H1 (cell line): ENCODE results near the gene DGKZ. TPM values are rescaled to one million over a fixed set of nuclear protein-coding genes. Genes with fewer than 3 reads are reported as not detected.

Experiments
- CTCF ChIA-PET: fragments of 300-600 bp; sonication (Branson Sonifier 250); formaldehyde crosslinking; loops from one replicate; lab custom pipeline; 2021; ENCODE audit not compliant: partially characterized antibody; lab: Charles Lee
- POLR2A ChIA-PET: fragments of 300-600 bp; sonication (Branson Sonifier 250); formaldehyde crosslinking; loops from one replicate; lab custom pipeline; 2021; ENCODE audit warnings: inconsistent platforms; ENCODE audit not compliant: partially characterized antibody; lab: Charles Lee
- DNase-seq, 2 experiments: peaks; one replicate each; pipeline versions ENCODE4 v3.0.0 to v3.0.0-alpha.2; 2010 to 2022; ENCODE audit warnings: low spot score in 2 of 2, low read depth in 1 of 2, mixed read lengths in 1 of 2
- FAIRE-seq: peaks from 2 replicates; lab custom pipeline; 2011; peaks lifted over from hg19 to GRCh38; lab: Jason Lieb, UNC
- H2AFZ ChIP-seq: 2 replicates; pipeline ENCODE4 v1.8.1; 2012; ENCODE audit warnings: low read length, inconsistent platforms
- H2AK5ac ChIP-seq: 2 replicates; pipeline ENCODE4 v1.6.1; 2013; ENCODE audit warnings: low read depth, low read length
- H2BK120ac ChIP-seq: replicated peaks from 2 replicates; pipeline ENCODE3; 2013; ENCODE audit warnings: low read depth, low read length, inconsistent platforms
- H2BK12ac ChIP-seq: 2 replicates; pipeline ENCODE4 v1.6.1; 2013; ENCODE audit warnings: low read depth, low read length
- H2BK15ac ChIP-seq: 2 replicates; pipeline ENCODE4 v1.6.1; 2013; ENCODE audit warnings: low read length
- H2BK20ac ChIP-seq: 2 replicates; pipeline ENCODE4 v1.6.1; 2013; ENCODE audit warnings: low read length
- H2BK5ac ChIP-seq: 2 replicates; pipeline ENCODE4 v1.6.1; 2013; ENCODE audit warnings: low read depth, low read length
- H3K14ac ChIP-seq: 2 replicates; pipeline ENCODE4 v1.6.1; 2013; ENCODE audit warnings: inconsistent platforms; ENCODE audit not compliant: insufficient read length
- H3K18ac ChIP-seq: 2 replicates; pipeline ENCODE4 v1.6.1; 2013; ENCODE audit warnings: low read length; ENCODE audit errors: extremely low read depth
- H3K23ac ChIP-seq: 2 replicates; pipeline ENCODE4 v1.6.1; 2013; ENCODE audit warnings: inconsistent platforms; ENCODE audit not compliant: insufficient read length
- H3K23me2 ChIP-seq: 2 replicates; pipeline ENCODE4 v1.6.1; 2013; ENCODE audit warnings: low read depth, low read length
- H3K27ac ChIP-seq: 2 replicates; pipeline ENCODE4 v1.6.1; 2011; ENCODE audit warnings: low read depth, low read length, inconsistent platforms
- H3K27me3 ChIP-seq, 4 experiments: replicated peaks in 1 of 4; 1 replicate in 1 of 4; 2 replicates in 3 of 4; pipeline versions ENCODE4 v1.6.1 to v1.8.1; 2011 to 2013; ENCODE audit warnings: low read length in 3 of 4, mild to moderate bottlenecking in 3 of 4, inconsistent platforms in 2 of 4, mixed read lengths in 2 of 4, moderate library complexity in 1 of 4; ENCODE audit not compliant: control insufficient read depth in 3 of 4, insufficient read depth in 3 of 4; ENCODE audit errors: extremely low read depth in 1 of 4
- H3K36me3 ChIP-seq, 4 experiments: 2 replicates each; pipeline versions ENCODE4 v1.6.1 to v1.8.1; 2011 to 2013; ENCODE audit warnings: mild to moderate bottlenecking in 4 of 4, low read length in 3 of 4, moderate library complexity in 2 of 4, control low read depth in 1 of 4, inconsistent platforms in 1 of 4; ENCODE audit not compliant: insufficient read depth in 4 of 4, control insufficient read depth in 2 of 4
- H3K4ac ChIP-seq: replicated peaks from 2 replicates; pipeline ENCODE3; 2013; ENCODE audit warnings: low read length, low read depth, mixed read lengths, inconsistent platforms; ENCODE audit not compliant: insufficient read length
- H3K4me1 ChIP-seq, 4 experiments: replicated peaks in 1 of 4; 1 replicate in 1 of 4; 2 replicates in 3 of 4; pipeline versions ENCODE4 v1.6.1 to v1.8.1; 2011 to 2013; ENCODE audit warnings: low read length in 3 of 4, inconsistent platforms in 2 of 4, mixed read lengths in 1 of 4; ENCODE audit not compliant: insufficient read depth in 4 of 4, control insufficient read depth in 3 of 4
- H3K4me2 ChIP-seq, 2 experiments: 2 replicates each; pipeline versions ENCODE4 v1.6.1 to v1.8.1; 2011 to 2013; ENCODE audit warnings: low read depth in 2 of 2, low read length in 2 of 2, control low read depth in 1 of 2, inconsistent platforms in 1 of 2, mild to moderate bottlenecking in 1 of 2; ENCODE audit not compliant: insufficient read depth in 1 of 2
- H3K4me3 ChIP-seq, 4 experiments: fragments of 200-600, 300-600 bp in 1 of 4; sonication (generic), shearing (Covaris generic), sonication (Bioruptor Twin) in 1 of 4; 2 replicates each; pipeline versions ENCODE4 v1.5.1 to v1.8.1; 2011 to 2016; ENCODE audit warnings: low read length in 4 of 4, low read depth in 3 of 4, control low read depth in 2 of 4, inconsistent platforms in 2 of 4, mild to moderate bottlenecking in 2 of 4, mixed read lengths in 1 of 4, moderate library complexity in 1 of 4; ENCODE audit not compliant: insufficient read depth in 2 of 4; ENCODE audit errors: extremely low read depth in 1 of 4
- H3K56ac ChIP-seq: replicated peaks from 2 replicates; pipeline ENCODE3; 2013; ENCODE audit warnings: low read depth, mild to moderate bottlenecking, mixed read lengths, low read length, inconsistent platforms; ENCODE audit not compliant: insufficient read length
- H3K79me1 ChIP-seq: 2 replicates; pipeline ENCODE4 v1.6.1; 2013; ENCODE audit warnings: low read depth, low read length, control low read depth
- H3K79me2 ChIP-seq, 2 experiments: 2 replicates each; pipeline versions ENCODE4 v1.6.1 to v1.8.1; 2012 to 2013; ENCODE audit warnings: low read length in 2 of 2, mild to moderate bottlenecking in 2 of 2, inconsistent platforms in 1 of 2; ENCODE audit not compliant: insufficient read depth in 2 of 2, control insufficient read depth in 1 of 2
- H3K9ac ChIP-seq, 4 experiments: replicated peaks in 1 of 4; 1 replicate in 1 of 4; 2 replicates in 3 of 4; pipeline versions ENCODE4 v1.6.1 to v1.8.1; 2011 to 2013; ENCODE audit warnings: low read depth in 3 of 4, low read length in 3 of 4, control low read depth in 2 of 4, mild to moderate bottlenecking in 2 of 4, moderate library complexity in 2 of 4, inconsistent platforms in 1 of 4; ENCODE audit errors: extremely low read depth in 1 of 4
- H3K9me3 ChIP-seq, 2 experiments: 2 replicates each; pipeline versions ENCODE4 v1.6.1 to v1.8.1; 2012 to 2013; ENCODE audit warnings: mild to moderate bottlenecking in 2 of 2, moderate library complexity in 2 of 2, control low read depth in 1 of 2, inconsistent platforms in 1 of 2, low read depth in 1 of 2, low read length in 1 of 2, mixed read lengths in 1 of 2; ENCODE audit not compliant: insufficient read depth in 2 of 2
- H4K20me1 ChIP-seq, 2 experiments: replicated peaks in 1 of 2; 2 replicates each; pipeline versions ENCODE3 to v1.8.1; 2011 to 2013; ENCODE audit warnings: inconsistent platforms in 2 of 2, low read length in 2 of 2, mild to moderate bottlenecking in 1 of 2; ENCODE audit not compliant: insufficient read depth in 2 of 2, control insufficient read depth in 1 of 2
- H4K5ac ChIP-seq: 2 replicates; pipeline ENCODE4 v1.6.1; 2013; ENCODE audit warnings: low read length, low read depth, mixed read lengths, inconsistent platforms; ENCODE audit not compliant: insufficient read length
- H4K8ac ChIP-seq: 2 replicates; pipeline ENCODE4 v1.8.0; 2013; ENCODE audit warnings: mild to moderate bottlenecking, moderate library complexity, low read length, inconsistent platforms; ENCODE audit not compliant: insufficient read depth; ENCODE audit errors: extremely low read depth
- H4K91ac ChIP-seq: replicated peaks from 2 replicates; pipeline ENCODE3; 2013; ENCODE audit warnings: low read length, mixed read lengths, inconsistent platforms; ENCODE audit not compliant: insufficient read length
- EGR1 ChIP-seq: IDR thresholded peaks from 2 replicates; pipeline ENCODE4 v1.6.1; 2011; ENCODE audit warnings: low read depth, low read length, borderline replicate concordance
- EP300 ChIP-seq, 2 experiments: IDR thresholded peaks; 1 replicate in 1 of 2; 2 replicates in 1 of 2; pipeline ENCODE4 v1.6.1; 2011 to 2012; ENCODE audit warnings: low read depth in 2 of 2, low read length in 2 of 2, mild to moderate bottlenecking in 2 of 2, borderline replicate concordance in 1 of 2, inconsistent platforms in 1 of 2, moderate library complexity in 1 of 2
- FOSL1 ChIP-seq: IDR thresholded peaks from 2 replicates; pipeline ENCODE4 v1.6.1; 2011; ENCODE audit warnings: mild to moderate bottlenecking, low read depth, low read length, moderate library complexity; ENCODE audit not compliant: insufficient read depth
- POU5F1 ChIP-seq: IDR thresholded peaks from 2 replicates; pipeline ENCODE4 v1.6.1; 2011; ENCODE audit warnings: low read depth, mild to moderate bottlenecking, low read length, moderate library complexity
- YY1 ChIP-seq: IDR thresholded peaks from 2 replicates; pipeline ENCODE4 v1.6.1; 2011; ENCODE audit warnings: low read depth, mild to moderate bottlenecking, low read length
- whole genome bisulfite sequencing, 2 experiments: shearing (Covaris generic) in 1 of 2; methylation state at CpG; one replicate each; pipeline versions ENCODE4 v1.1.6 to v1.1.7; 2013 to 2015; ENCODE audit warnings: low lambda C conversion rate in 2 of 2, mixed read lengths in 2 of 2, inconsistent platforms in 1 of 2, low coverage in 1 of 2, missing lambda C conversion rate in 1 of 2; ENCODE audit not compliant: insufficient replicate concordance in 2 of 2, insufficient coverage in 1 of 2, insufficient read length in 1 of 2; ENCODE audit errors: extremely low coverage in 1 of 2, missing lambda C conversion rate in 1 of 2; 5-methylcytosine and 5-hydroxymethylcytosine counted together
- polyA plus RNA-seq, 7 experiments: library from polyadenylated mRNA; depleted of rRNA in 3 of 7; stranded (reverse) in 5 of 7; unstranded in 2 of 7; fragments of >200 nt in 5 of 7; fragments of 200-250 nt in 2 of 7; gene quantifications; 1 replicate in 5 of 7; 2 replicates in 1 of 7; 4 replicates in 1 of 7; pipeline versions ENCODE4 v1.2.1 to v1.2.3, GENCODE V29; 2011 to 2013; ENCODE audit warnings: missing spikeins in 2 of 7, mixed read lengths in 2 of 7
- total RNA-seq: library from RNA; stranded (reverse); fragmentation: NEBNext Ultra II Directional; extraction: Animal tissue kit (Norgen Biotek cat#: 25700); gene quantifications from 2 replicates; pipeline ENCODE4 v1.2.1, GENCODE V29; 2021
- TF ChIP-seq, protein P1 (sequence below): IDR thresholded peaks from 2 replicates; pipeline ENCODE4 v1.6.1; 2011; ENCODE audit warnings: low read length, improper control_type of control experiment

Gene DGKZ
- total and polyA plus RNA-seq, 2 of the 8 experiments (the other 6 are each of a cell fraction or from before 2014, with no cell fraction given), result 84.4 to 184 TPM

DNA sequence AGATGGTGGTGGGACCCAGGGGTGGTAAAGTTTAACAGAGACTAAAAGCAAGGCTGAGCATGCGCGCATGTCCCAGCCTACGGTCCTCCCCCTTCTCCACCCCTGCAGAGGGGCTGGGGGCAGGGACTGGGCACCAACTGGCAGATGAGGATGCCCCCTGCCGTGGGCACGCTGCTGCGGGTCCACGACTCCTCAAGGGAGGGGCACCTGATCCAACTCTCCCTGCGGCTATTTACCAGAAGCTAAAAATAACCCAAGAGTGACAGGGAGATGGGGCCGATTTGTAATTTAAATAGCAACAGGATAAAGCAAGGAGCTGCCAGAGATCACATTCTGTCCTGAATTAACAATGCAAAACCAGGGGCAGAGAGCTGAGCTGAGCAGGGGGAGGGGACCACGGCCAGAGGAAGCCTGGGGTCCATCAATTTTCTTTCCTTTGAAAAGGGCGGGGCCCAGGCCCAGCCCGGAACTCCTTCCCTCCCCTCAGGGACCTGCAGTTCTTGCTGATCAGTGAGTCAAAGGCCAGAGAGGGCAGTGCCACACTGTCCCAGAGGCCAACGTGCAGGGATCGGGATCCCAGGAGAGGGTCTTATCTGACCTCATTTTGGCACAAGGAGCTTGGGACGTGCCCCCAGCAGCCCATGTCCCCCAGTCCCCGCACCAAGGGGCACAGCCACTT is 8.1 kb upstream of the DGKZ start:
- H2AFZ ChIP-seq, result no peak overlapping the region
- H3K56ac ChIP-seq, result peak overlapping the region; percentile 0
- peak overlapping the region; percentile 83 for H2BK20ac ChIP-seq
- peaks cover under 1 to 5% (median 5%) of the 10 kb centered on the region in 4 experiments; a peak in 6 of 7 replicates for H3K27me3 ChIP-seq
- peak overlapping the region; percentile 97 for H3K18ac ChIP-seq
- no peaks in the 10 kb centered on the region for H3K9me3 ChIP-seq
- H4K8ac ChIP-seq, result peak overlapping the region; percentile 69
- H3K4me3 ChIP-seq, result peak overlapping the region in 3 of 4 experiments; percentile 10 to 46 (median 29); a peak in 7 of 8 replicates
- H3K79me2 ChIP-seq, result no peaks in the 10 kb centered on the region
- H2BK120ac ChIP-seq, result peak overlapping the region; percentile 60
- peak overlapping the region; percentile 87 for H4K5ac ChIP-seq
- POLR2A ChIA-PET, result interaction anchor here (0.7 to 3.4 kb wide), 17 partner anchors 9 to 215 kb away, joined by 3 to 21 read pairs (median 4); partner anchors contain the start of gene DGKZ
- H3K79me1 ChIP-seq, result 0 out of 2 replicates have a peak, but pooled peaks cover 3% of the 10 kb centered on the region
- peak; percentile 96 for FAIRE-seq
- peak overlapping the region; percentile 84 for H4K91ac ChIP-seq
- WGBS, 2 experiments, result 6% methylated on average over 15 of the region's 16 CpGs; no CpG with 5 or more reads in 1 of the 2 experiments
- peak overlapping the region in 3 of 4 experiments; percentile 3 to 25 (median 13); a peak in 3 of 7 replicates for H3K9ac ChIP-seq
- peak; percentile 87 to 91 for DNase-seq
- no peak overlapping the region for H3K14ac ChIP-seq
- peak overlapping the region; percentile 99 for H2BK12ac ChIP-seq
- peak overlapping the region; percentile 93; the same call in 1 of the 2 replicates for H2BK15ac ChIP-seq
- H3K4ac ChIP-seq, result peak overlapping the region; percentile 15
- H2AK5ac ChIP-seq, result peak overlapping the region; percentile 60; the same call in 1 of the 2 replicates
- peak overlapping the region; percentile 77 for H3K27ac ChIP-seq
- no peaks in the 10 kb centered on the region for H4K20me1 ChIP-seq
- H3K4me1 ChIP-seq, result peaks cover 34 to 59% (median 53%) of the 10 kb centered on the region in 4 experiments
- H2BK5ac ChIP-seq, result peak overlapping the region; percentile 92
- H3K4me2 ChIP-seq, result peak overlapping the region; percentile 55 to 68
- H3K36me3 ChIP-seq, result no peaks in the 10 kb centered on the region
- no peak overlapping the region for H3K23ac ChIP-seq
- H3K23me2 ChIP-seq, result no peaks in the 10 kb centered on the region; the same call in 1 of the 2 replicates
- CTCF ChIA-PET, result interaction anchor here (0.9 to 44.5 kb wide), 15 partner anchors 3 to 96 kb away, joined by 3 to 1004 read pairs (median 6); partner anchors contain the start of genes DGKZ and MDK
- no peak for TF ChIP-seq POU5F1
- TF ChIP-seq, protein P1, sequence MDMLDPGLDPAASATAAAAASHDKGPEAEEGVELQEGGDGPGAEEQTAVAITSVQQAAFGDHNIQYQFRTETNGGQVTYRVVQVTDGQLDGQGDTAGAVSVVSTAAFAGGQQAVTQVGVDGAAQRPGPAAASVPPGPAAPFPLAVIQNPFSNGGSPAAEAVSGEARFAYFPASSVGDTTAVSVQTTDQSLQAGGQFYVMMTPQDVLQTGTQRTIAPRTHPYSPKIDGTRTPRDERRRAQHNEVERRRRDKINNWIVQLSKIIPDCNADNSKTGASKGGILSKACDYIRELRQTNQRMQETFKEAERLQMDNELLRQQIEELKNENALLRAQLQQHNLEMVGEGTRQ, result peak; percentile 40; the same call in 1 of the 2 replicates
- peak in 1 of 2 experiments; percentile 85; a peak in 1 of 3 replicates for TF ChIP-seq EP300 (IDR thresholded peaks at IDR 0.05; ENCODE audit: borderline replicate concordance in 1 of 2, low read depth in 2 of 2, low read length in 2 of 2)
- TF ChIP-seq FOSL1, result no peak
- TF ChIP-seq EGR1, result no peak
- TF ChIP-seq YY1, result peak; percentile 88
